HepG2 (cell line): Measurements from ENCODE around the gene SLC43A3. TPM values are rescaled to one million over a fixed set of nuclear protein-coding genes. Genes with fewer than 3 reads are reported as not detected.

Experiments used
- ATAC-seq: fragments of 200-7000 bp; cut with Tn5 transposase; 3 replicates; pipeline ENCODE4 v1.9.1; 2020; ENCODE audit warnings: mild to moderate bottlenecking, moderate library complexity
- BruUV-seq: library from RNA; stranded (reverse); fragments of 400-500 nt; replicated peaks from 2 replicates; lab custom pipeline; 2021; lab: Mats Ljungman, UMichigan
- CTCF ChIA-PET: fragments of 300-600 bp; formaldehyde crosslinking; extraction: SDS; loops from one replicate; lab custom pipeline; 2021; ENCODE audit warnings: low total read pairs, inconsistent platforms, low intra/inter-chr PET ratio; lab: Yijun Ruan, JAX
- POLR2A ChIA-PET: fragments of 350-600 bp; sonication (Branson Sonifier 250); formaldehyde crosslinking; loops from one replicate; lab custom pipeline; 2020; ENCODE audit warnings: antibody characterized with exemption, inconsistent platforms; lab: Yijun Ruan, JAX
- DNase-seq: peaks from one replicate; pipeline ENCODE4 v3.0.0-alpha.2; 2015; ENCODE audit warnings: low spot score
- FAIRE-seq: peaks from 3 replicates; lab custom pipeline; 2011; peaks lifted over from hg19 to GRCh38; lab: Jason Lieb, UNC
- H2AFZ ChIP-seq: one replicate; pipeline ENCODE4 v1.6.1; 2011; ENCODE audit warnings: low read length, inconsistent platforms
- H3K27ac ChIP-seq: fragments of 300-600 bp; 3 replicates; pipeline ENCODE4 v1.8.0; 2011; ENCODE audit warnings: mixed run types, mild to moderate bottlenecking, mixed read lengths, low read length, inconsistent platforms; ENCODE audit not compliant: insufficient read depth; ENCODE audit errors: extremely low read length
- H3K27me3 ChIP-seq, 2 experiments: fragments of 200-600 bp in 1 of 2; 2 replicates in 1 of 2; 3 replicates in 1 of 2; pipeline versions ENCODE4 v1.6.0 to v1.8.0; 2011; ENCODE audit warnings: low read length in 2 of 2, mild to moderate bottlenecking in 2 of 2, moderate library complexity in 2 of 2, inconsistent platforms in 1 of 2; ENCODE audit not compliant: insufficient read depth in 2 of 2, control insufficient read depth in 1 of 2
- H3K36me3 ChIP-seq, 2 experiments: fragments of 200-600 bp in 1 of 2; replicated peaks in 1 of 2; 2 replicates in 1 of 2; 3 replicates in 1 of 2; pipeline versions ENCODE4 v1.5.1 to v1.8.0; 2011; ENCODE audit warnings: low read length in 2 of 2, inconsistent platforms in 1 of 2; ENCODE audit not compliant: insufficient read depth in 2 of 2, control insufficient read depth in 1 of 2
- H3K4me1 ChIP-seq: 2 replicates; pipeline ENCODE4 v1.5.1; 2012; ENCODE audit warnings: low read length, inconsistent platforms; ENCODE audit not compliant: insufficient read depth
- H3K4me2 ChIP-seq: 2 replicates; pipeline ENCODE4 v1.6.0; 2011; ENCODE audit warnings: low read depth, low read length, inconsistent platforms
- H3K4me3 ChIP-seq, 3 experiments: fragments of 200-600 bp in 1 of 3; sonication (generic), shearing (Covaris generic) in 1 of 3; replicated peaks in 1 of 3; 2 replicates each; pipeline ENCODE4 v1.5.1; 2011 to 2016; ENCODE audit warnings: low read length in 3 of 3, inconsistent platforms in 2 of 3, low read depth in 2 of 3, mild to moderate bottlenecking in 2 of 3, control low read depth in 1 of 3, mixed read lengths in 1 of 3; ENCODE audit not compliant: insufficient read depth in 1 of 3
- H3K79me2 ChIP-seq: one replicate; pipeline ENCODE4 v1.6.1; 2011; ENCODE audit warnings: low read length, inconsistent platforms; ENCODE audit not compliant: insufficient read depth
- H3K9ac ChIP-seq: 2 replicates; pipeline ENCODE4 v1.6.0; 2011; ENCODE audit warnings: mild to moderate bottlenecking, low read depth, low read length, inconsistent platforms; ENCODE audit not compliant: insufficient read depth
- H3K9me3 ChIP-seq: 2 replicates; pipeline ENCODE4 v1.5.1; 2012; ENCODE audit warnings: mild to moderate bottlenecking, low read length
- H4K20me1 ChIP-seq: 2 replicates; pipeline ENCODE4 v1.6.0; 2011; ENCODE audit warnings: inconsistent platforms, mild to moderate bottlenecking, low read length, moderate library complexity; ENCODE audit not compliant: insufficient read depth
- ARNT2 ChIP-seq: sonication (generic); formaldehyde crosslinking; IDR thresholded peaks from 2 replicates; pipeline ENCODE4 v1.8.0; 2022; ENCODE audit warnings: mild to moderate bottlenecking, low read depth, missing genetic modification reagents, moderate library complexity
- BATF2 ChIP-seq: sonication (generic); formaldehyde crosslinking; IDR thresholded peaks from 2 replicates; pipeline ENCODE4 v1.8.0; 2022; ENCODE audit warnings: mild to moderate bottlenecking, missing genetic modification reagents, moderate library complexity
- BRF2 ChIP-seq: sonication (generic); formaldehyde crosslinking; IDR thresholded peaks from 2 replicates; pipeline ENCODE4 v1.8.1; 2022; ENCODE audit warnings: mild to moderate bottlenecking, missing genetic modification reagents
- CSRNP2 ChIP-seq: sonication (generic); formaldehyde crosslinking; conservative IDR thresholded peaks from 2 replicates; pipeline ENCODE4 v1.8.0; 2022; ENCODE audit warnings: low read depth, missing genetic modification reagents
- HNRNPK ChIP-seq: fragments of 200-400 bp; formaldehyde crosslinking; IDR thresholded peaks from 2 replicates; pipeline ENCODE4 v1.6.1; 2018; ENCODE audit warnings: low read length, low read depth, moderate library complexity, mild to moderate bottlenecking; ENCODE audit not compliant: poor library complexity, severe bottlenecking
- HOMEZ ChIP-seq: IDR thresholded peaks from 2 replicates; pipeline ENCODE4 v1.6.1; 2016; ENCODE audit warnings: low read depth
- KDM5B ChIP-seq: sonication (generic); formaldehyde crosslinking; IDR thresholded peaks from 2 replicates; pipeline ENCODE4 v1.4.0; 2020; ENCODE audit warnings: missing genetic modification reagents, mild to moderate bottlenecking, borderline replicate concordance
- KLF6 ChIP-seq: IDR thresholded peaks from 2 replicates; pipeline ENCODE4 v1.8.0; 2016; ENCODE audit warnings: missing biosample characterization, missing genetic modification reagents
- POGZ ChIP-seq: sonication (generic); formaldehyde crosslinking; IDR thresholded peaks from 2 replicates; pipeline ENCODE4 v1.4.0; 2020; ENCODE audit warnings: mild to moderate bottlenecking, missing genetic modification reagents
- RAD51 ChIP-seq: fragments of 450-650 bp; IDR thresholded peaks from 2 replicates; pipeline ENCODE4 v1.6.1; 2016; ENCODE audit warnings: borderline replicate concordance
- SMAD1 ChIP-seq: sonication (generic); formaldehyde crosslinking; IDR thresholded peaks from 2 replicates; pipeline ENCODE4 v1.4.0; 2020; ENCODE audit warnings: missing genetic modification reagents, low read depth, mild to moderate bottlenecking, borderline replicate concordance
- SOX5 ChIP-seq: IDR thresholded peaks from 2 replicates; pipeline ENCODE4 v1.6.1; 2016; ENCODE audit warnings: borderline replicate concordance
- SOX6 ChIP-seq, 2 experiments: fragments of 450-650 bp in 1 of 2; sonication (generic) in 1 of 2; formaldehyde crosslinking in 1 of 2; IDR thresholded peaks; 2 replicates each; pipeline versions ENCODE4 v1.4.0 to v1.6.1; 2017 to 2020; ENCODE audit warnings: antibody characterized with exemption in 1 of 2, mild to moderate bottlenecking in 1 of 2, missing genetic modification reagents in 1 of 2
- ZNF644 ChIP-seq: IDR thresholded peaks from 2 replicates; pipeline ENCODE4 v1.6.1; 2016; ENCODE audit warnings: low read depth
- WGBS: methylation state at CpG from one replicate; pipeline ENCODE4 v1.1.6; 2017; ENCODE audit warnings: low lambda C conversion rate; 5-methylcytosine and 5-hydroxymethylcytosine counted together
- in situ Hi-C: cut with HindIII; loops from 2 replicates; pipeline ENCODE4 v1.10.0; 2017; ENCODE audit warnings: low pct_unique_long_range_greater_than_20kb; ENCODE audit not compliant: extremely low pct_ligation_motif_present
- intact Hi-C: fragments of 100-400 bp; cut with micrococcal nuclease; formaldehyde crosslinking; loops from one replicate; pipeline ENCODE4 v1.10.0; 2022; ENCODE audit not compliant: unreplicated experiment
- polyA plus RNA-seq, 8 experiments: library from polyadenylated mRNA; depleted of rRNA in 3 of 8; stranded (reverse) in 7 of 8; unstranded in 1 of 8; fragments of >200 nt; fragmentation: Illumina TruSeq in 4 of 8; extraction: Trizol in 4 of 8; gene quantifications; 2 replicates each; pipeline versions ENCODE4 v1.2.1 to v1.2.3, GENCODE V29; 2011 to 2016; ENCODE audit warnings: low read depth in 4 of 8, missing spikeins in 1 of 8, mixed read lengths in 1 of 8; ENCODE audit not compliant: insufficient read depth in 1 of 8
- total RNA-seq, 5 experiments: library from RNA; depleted of rRNA; stranded (reverse); fragments of >200 nt; fragmentation: Illumina TruSeq; extraction: Trizol; gene quantifications; 2 replicates each; pipeline ENCODE4 v1.2.3, GENCODE V29; 2016; ENCODE audit warnings: low read depth in 1 of 5

The SLC43A3 gene
- total and polyA plus RNA-seq, 2 of the 13 experiments (the other 11 are each of a cell fraction or from before 2014, with no cell fraction given): 2.6 TPM; not detected in 1

GRCh38 chr11:57457643-57458023 lies 30.7 kb upstream of the SLC43A3 start (continued):
- TF ChIP-seq SMAD1 (CRISPR knock-in tag): 0 out of 2 replicates have a peak, but pooled peaks have one; percentile 10
- no peak for TF ChIP-seq ARNT2
- TF ChIP-seq HOMEZ (CRISPR knock-in tag): 0 out of 2 replicates have a peak, but pooled peaks have one; percentile 3
- TF ChIP-seq, all 625 proteins: peak for 31

- intact Hi-C loops (loop anchor here (1.0 kb wide), 4 partner anchors 70 to 184 kb away; partner anchors contain the start of gene UBE2L6), in situ Hi-C loops (loop anchor here (5.0 to 10.0 kb wide), 2 partner anchors 110 to 188 kb away; partner anchors contain the start of gene YPEL4)
- FAIRE-seq (peak; percentile 87), DNase-seq (peak; percentile 82), ATAC-seq (peak; percentile 62)
- no peak overlapping the region; the same call in 1 of the 2 replicates for H3K9ac ChIP-seq
- H3K4me2 ChIP-seq: peak overlapping the region; percentile 96
- H3K36me3 ChIP-seq: no peaks in the 10 kb centered on the region
- no TSS peak for BruUV-seq
- H3K79me2 ChIP-seq: no peaks in the 10 kb centered on the region
- peaks cover 72% of the 10 kb centered on the region for H3K4me1 ChIP-seq
- peak overlapping the region; percentile 57 to 75 (median 66); a peak in 3 of 6 replicates for H3K4me3 ChIP-seq
- ChIA-PET POLR2A (interaction anchor here (0.6 to 3.6 kb wide), 8 partner anchors 15 to 184 kb away, joined by 3 to 13 read pairs (median 8); partner anchors contain the start of gene SLC43A1), CTCF (interaction anchor here (1.2 to 3.9 kb wide), 8 partner anchors 23 to 1057 kb away, joined by 3 to 26 read pairs (median 4); no protein-coding TSS in a partner anchor)
- no peak overlapping the region for H2AFZ ChIP-seq
- no peaks in the 10 kb centered on the region for H3K9me3 ChIP-seq
- 47% methylated on average over 17 of the region's 19 CpGs for WGBS
- H3K27me3 ChIP-seq: peaks cover 3 to 14% of the 10 kb centered on the region in 2 experiments; a peak in 4 of 5 replicates
- H3K27ac ChIP-seq: peak overlapping the region; percentile 49
- H4K20me1 ChIP-seq: no peaks in the 10 kb centered on the region
- TF ChIP-seq SOX6 (IDR thresholded peaks at IDR 0.05) (no peak), SOX6 (CRISPR knock-in tag; IDR thresholded peaks at IDR 0.05) (peak; percentile 55), BATF2 (CRISPR knock-in tag) (no peak), ZNF644 (CRISPR knock-in tag) (peak; percentile 78), SOX5 (CRISPR knock-in tag) (peak; percentile 45; the same call in 1 of the 2 replicates), KDM5B (CRISPR knock-in tag) (0 out of 2 replicates have a peak, but pooled peaks have one; percentile 39), RAD51 (no peak), KLF6 (CRISPR knock-in tag) (0 out of 2 replicates have a peak, but pooled peaks have one; percentile 36), HNRNPK (no peak), CSRNP2 (CRISPR knock-in tag) (no peak), POGZ (peak; percentile 33; the same call in 1 of the 2 replicates), BRF2 (CRISPR knock-in tag) (0 out of 2 replicates have a peak, but pooled peaks have one; percentile 29)
These were observed 30.2 kb upstream of the SLC43A3 start for GRCh38 chr11:57456960-57457642.
